Stimulated activated CD8-positive, alpha-beta memory T cell treated with anti-CD3 and anti-CD28 coated beads, Interleukin-4, amount 100 ng/mL, for 1 hour (primary cell): ENCODE data around the gene CCPG1.
A peak's percentile ranks its signal among the peaks of the same experiment; 100 is the strongest.
"Not testable (repeated sequence)": the region's sequence is repeated elsewhere in the genome, so short reads cannot be mapped to it uniquely, and the experiment has no call there.

Experiments
- DNase-seq, 2 donors: peaks; one replicate each; pipeline ENCODE4 v3.0.0-alpha.2; 2020; ENCODE audit warnings: low read depth in 2 of 2, low spot score in 1 of 2

Gene CCPG1, protein sequence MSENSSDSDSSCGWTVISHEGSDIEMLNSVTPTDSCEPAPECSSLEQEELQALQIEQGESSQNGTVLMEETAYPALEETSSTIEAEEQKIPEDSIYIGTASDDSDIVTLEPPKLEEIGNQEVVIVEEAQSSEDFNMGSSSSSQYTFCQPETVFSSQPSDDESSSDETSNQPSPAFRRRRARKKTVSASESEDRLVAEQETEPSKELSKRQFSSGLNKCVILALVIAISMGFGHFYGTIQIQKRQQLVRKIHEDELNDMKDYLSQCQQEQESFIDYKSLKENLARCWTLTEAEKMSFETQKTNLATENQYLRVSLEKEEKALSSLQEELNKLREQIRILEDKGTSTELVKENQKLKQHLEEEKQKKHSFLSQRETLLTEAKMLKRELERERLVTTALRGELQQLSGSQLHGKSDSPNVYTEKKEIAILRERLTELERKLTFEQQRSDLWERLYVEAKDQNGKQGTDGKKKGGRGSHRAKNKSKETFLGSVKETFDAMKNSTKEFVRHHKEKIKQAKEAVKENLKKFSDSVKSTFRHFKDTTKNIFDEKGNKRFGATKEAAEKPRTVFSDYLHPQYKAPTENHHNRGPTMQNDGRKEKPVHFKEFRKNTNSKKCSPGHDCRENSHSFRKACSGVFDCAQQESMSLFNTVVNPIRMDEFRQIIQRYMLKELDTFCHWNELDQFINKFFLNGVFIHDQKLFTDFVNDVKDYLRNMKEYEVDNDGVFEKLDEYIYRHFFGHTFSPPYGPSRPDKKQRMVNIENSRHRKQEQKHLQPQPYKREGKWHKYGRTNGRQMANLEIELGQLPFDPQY

GRCh38 chr15:55408012-55408928, at the start of gene CCPG1, which contains the start of gene PIERCE2:
TSS of gene CCPG1 (minus strand) at chr15:55408359. CDS start at chr15:55389424, 18,935 bp downstream.
TSS of gene PIERCE2 (plus strand) at chr15:55408495. CDS start at chr15:55408769, 274 bp downstream.
- peak; percentile 67 to 69 for DNase-seq

GRCh38 chr15:55457401-55458022, 49.4 kb upstream of the CCPG1 start:
- no peak for DNase-seq

- not testable (repeated sequence) for DNase-seq
Observed at GRCh38 chr15:55447030-55447394, 38.9 kb upstream of the CCPG1 start.

DNA sequence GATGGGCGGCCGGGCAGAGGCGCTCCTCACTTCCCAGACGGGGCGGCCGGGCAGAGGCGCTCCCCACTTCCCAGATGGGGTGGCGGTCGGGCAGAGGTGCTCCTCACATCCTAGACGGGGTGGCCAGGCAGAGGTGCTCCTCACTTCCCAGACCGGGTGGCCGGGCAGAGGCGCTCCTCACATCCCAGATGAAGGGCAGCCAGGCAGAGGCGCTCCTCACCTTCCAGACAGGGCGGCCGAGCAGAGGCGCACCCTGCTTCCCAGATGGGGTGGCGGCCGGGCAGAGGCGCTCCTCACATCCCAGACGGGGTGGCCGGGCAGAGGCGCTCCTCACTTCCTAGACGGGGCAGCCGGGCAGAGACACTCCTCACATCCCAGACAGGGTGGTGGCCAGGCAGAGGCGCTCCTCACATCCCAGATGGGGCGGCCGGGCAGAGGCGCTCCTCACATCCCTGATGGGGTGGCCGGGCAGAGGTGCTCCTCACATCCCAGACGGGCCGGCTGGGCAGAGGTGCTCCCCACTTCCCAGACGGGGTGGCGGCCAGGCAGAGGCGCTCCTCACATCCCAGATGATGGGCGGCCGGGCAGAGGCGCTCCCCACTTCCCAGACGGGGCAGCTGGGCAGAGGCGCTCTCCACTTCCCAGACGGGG, 38.3 kb upstream of the CCPG1 start:
- not testable (repeated sequence) for DNase-seq

DNA sequence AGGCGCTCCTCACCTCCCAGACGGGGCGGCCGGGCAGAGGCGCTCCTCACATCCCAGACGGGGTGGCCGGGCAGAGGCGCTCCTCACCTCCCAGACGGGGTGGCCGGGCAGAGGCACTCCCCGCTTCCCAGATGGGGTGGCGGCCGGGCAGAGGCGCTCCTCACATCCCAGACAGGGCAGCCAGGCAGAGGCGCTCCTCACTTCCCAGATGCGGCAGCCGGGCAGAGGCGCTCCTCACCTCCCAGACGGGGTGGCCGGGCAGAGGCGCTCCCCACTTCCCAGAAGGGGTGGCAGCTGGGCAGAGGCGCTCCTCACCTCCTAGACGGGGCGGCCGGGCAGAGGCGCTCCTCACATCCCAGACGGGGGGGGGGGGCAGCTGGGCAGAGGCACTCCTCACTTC, 37.8 kb upstream of the CCPG1 start:
- DNase-seq: not testable (repeated sequence)

DNA sequence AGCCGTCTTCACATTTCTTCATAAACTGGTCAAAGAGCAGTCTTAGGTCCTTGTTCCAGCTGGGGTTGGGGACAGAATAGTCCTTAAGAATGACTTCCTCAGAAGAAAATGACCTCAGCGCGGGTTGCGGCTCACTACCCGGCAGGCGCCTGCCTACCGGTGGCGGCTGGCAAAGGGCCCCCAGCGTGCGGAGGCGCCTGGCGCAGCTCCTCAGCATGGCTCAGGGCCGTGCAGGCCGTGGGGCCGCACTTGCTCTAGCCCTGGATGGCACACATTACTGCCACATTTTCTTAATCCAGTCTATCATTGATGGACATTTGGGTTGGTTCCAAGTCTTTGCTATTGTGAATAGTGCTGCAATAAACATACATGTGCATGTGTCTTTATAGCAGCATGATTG, 35.0 kb upstream of the CCPG1 start:
- DNase-seq: not testable (repeated sequence)

- no peak for DNase-seq
Observed at GRCh38 chr15:55434989-55435825, 27.0 kb upstream of the CCPG1 start.

DNA sequence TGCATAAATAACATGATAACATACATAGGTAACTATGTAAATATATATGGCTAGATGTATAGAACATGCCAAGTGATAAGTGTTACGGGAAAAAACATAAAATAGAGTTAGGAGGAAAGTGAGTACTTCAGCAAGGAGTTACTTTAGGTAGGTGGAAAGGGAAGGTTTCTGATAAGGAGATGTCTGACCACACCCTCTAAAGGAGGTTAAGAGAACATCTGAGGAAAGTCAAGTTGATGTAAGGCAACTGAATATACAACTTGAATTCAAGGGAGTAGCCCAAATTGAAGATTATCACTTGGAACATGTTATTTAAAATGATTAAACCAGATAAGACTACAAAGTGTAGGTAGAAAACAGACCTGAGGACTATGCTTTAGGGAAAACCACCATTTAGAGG, 13.9 kb upstream of the CCPG1 start:
- no peak for DNase-seq

DNA sequence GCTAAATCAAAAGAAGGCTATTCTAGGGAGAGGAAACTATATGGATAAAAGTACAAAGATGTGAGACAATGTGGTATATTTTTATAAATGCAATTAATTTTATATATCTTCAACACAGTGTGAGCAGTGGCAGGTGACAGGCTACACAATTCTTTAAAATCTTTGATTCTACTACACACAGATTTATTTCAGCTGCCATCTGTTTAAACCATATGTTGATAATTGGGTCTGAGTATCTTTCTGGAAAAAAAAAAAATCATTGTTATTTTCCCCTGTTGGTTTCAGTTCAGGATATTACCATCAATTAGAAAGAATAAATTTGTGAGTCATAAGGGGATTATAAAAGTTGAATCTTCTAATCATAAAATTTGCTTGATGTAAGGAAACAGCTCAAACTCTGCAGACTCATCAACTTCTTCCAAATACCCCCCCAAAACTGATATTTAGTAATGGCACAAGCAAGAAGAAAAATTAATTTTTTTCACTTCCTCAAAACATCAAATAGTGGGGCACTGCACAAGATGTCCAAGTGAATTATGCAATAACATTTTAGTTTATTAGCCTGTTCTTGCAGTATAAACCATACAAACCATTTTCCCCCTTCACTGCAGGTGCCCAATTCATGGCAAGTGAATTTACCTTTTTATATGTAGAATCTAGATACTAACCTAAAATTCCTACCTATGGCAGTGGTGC, 12.2 kb upstream of the CCPG1 start:
- DNase-seq: no peak

GRCh38 chr15:55417678-55418077, 9.5 kb upstream of the CCPG1 start:
- not testable (repeated sequence) for DNase-seq

DNA sequence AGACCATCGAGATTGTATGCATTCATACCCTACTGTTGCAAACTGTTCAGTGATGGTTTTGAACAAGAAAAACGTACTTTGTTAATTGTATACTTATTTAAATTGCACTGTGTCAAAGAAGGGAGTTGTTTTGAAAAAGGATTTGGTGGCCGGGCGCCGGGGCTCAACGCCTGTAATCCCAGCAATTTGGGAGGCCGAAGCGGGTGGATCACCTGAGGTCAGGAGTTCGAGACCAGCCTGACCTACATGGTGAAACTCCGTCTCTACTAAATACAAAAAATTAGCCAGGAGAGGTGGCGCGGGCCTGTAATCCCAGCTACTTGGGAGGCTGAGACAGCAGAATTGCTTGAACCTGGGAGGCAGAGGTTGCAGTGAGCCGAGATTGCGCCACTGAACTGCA, 817 bp upstream of the CCPG1 start:
- DNase-seq: not testable (repeated sequence)

DNA sequence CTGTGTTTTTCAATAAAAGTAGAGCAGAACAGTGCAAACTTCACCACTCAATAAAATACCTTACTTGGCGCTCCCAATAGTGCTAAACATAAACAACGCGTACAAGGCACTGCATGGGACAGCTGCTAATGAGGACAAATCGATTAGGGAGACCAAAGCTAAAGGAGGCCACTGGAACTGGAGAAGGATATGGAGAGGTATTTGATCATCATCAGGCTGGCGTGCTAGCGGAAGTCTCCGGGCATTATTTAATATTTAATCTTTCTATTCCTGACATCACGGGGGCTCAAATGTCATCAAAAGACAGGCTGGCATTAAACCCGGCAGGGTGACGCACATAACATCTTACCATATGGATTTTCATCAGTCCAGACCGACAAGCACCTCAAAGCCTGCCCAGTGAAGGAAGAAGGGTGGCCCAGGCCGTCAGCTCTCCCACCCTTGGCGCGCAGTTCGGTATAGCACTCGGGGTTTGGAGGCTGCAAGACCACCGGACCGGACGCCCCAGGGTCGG, 604 bp downstream of the CCPG1 start:
- DNase-seq: no peak

- DNase-seq: no peak
Observed at GRCh38 chr15:55403531-55403930, 4.6 kb downstream of the CCPG1 start.

- DNase-seq: no peak
Observed at GRCh38 chr15:55402707-55403106, 5.5 kb downstream of the CCPG1 start.

DNA sequence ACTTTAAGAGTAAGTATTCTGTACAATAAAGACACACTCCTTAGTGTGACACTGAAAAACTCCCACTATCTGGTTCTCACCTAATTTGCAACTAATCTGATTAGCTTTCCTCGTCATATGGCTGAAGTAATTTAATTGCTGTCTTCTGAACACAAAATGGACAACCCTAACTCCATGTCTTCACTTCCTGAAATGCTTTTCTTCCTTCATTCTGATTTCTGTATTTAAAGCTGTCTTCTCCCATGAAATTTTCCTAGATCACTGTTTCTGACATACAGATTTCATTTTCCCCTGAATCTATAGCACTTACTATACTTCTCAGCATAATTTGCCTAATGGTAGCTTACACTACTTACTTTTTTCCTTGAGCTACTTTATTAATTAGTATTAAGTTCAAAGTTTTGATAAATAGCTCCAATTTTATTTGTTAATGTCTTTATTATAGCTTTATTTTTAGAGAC, 6.3 kb downstream of the CCPG1 start:
- no peak for DNase-seq

DNA sequence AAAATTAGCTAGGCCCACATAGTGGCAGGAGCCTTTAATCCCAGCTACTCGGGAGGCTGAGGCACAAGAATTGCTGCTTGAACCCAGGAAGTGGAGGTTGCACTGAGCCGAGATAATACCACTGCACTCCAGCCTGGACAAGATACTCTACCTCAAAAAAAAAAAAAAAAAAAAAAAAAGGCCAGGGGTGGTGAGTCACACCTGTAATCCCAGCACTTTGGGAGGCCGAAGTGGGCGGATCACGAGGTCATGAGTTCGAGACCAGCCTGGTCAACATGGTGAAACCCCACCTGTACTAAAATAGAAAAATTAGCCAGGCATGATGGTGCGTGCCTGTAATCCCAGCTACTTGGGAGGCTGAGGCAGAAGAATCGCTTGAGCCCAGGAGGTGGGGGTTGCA, 8.1 kb downstream of the CCPG1 start:
- not testable (repeated sequence) for DNase-seq

- no peak for DNase-seq
Observed at GRCh38 chr15:55398243-55398642, 9.9 kb downstream of the CCPG1 start.

DNA sequence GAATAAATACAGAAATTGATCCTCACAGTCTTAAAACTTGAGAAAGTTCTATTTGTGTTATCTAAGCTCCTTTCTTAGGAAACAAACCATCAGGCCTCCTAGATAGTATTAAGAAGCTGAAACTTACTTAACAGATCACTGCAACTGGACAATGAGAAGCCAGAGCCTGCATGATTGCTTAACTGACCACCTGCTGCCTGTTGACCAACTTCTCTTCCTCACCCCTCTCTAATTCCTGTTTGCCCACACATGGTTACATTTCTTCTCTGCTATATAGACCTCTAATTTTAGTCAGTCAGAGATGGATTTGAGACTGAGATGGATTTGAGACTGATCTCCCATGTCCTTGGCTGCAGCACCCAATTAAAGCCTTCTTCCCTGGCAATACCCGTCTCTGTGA, 13.5 kb downstream of the CCPG1 start:
- no peak for DNase-seq
